ENCODE measurements around the gene ZNF726.
"Not testable (repeated sequence)": the region's sequence is repeated elsewhere in the genome, so short reads cannot be mapped to it uniquely, and the experiment has no call there.

ZNF726 gene

DNA sequence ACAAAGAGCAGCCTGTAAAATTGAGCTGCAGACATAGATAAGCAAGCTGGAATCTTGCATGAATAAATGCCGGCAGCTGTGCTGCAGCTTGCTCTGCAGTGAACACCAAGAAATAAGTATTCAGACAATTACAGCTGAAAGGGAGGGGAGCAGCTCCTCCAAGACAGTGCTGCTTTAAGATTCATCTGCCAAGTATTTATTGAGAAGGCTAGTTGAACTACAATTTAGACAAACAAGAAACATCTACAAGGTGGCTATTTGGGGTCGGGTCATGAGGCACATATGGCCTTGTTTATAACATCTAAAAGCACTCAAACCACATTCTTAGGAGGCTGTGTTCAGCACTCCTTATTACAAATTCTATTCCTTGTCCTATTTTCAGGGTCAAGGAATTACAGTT lies 34.9 kb downstream of the ZNF726 start:
- DNase-seq, result no peak

DNA sequence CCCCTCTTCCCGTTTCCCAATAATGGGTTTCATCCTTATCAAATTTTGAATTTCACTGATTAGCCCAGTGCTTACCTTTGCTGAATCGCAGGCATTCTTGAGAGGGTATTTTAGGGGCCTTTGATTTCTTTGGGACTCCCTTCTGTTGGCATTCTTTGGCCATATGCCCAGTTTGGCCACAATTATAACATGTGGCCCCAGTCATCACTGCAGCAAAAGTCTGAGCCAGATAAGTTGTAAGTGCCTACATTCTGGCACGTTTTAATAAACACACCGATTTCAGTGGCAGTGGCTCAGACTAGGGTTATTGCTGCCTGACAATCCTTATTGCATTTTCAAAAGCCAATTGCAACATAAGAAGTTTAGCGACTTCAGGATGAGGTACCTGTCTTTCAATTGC lies 41.4 kb downstream of the ZNF726 start:
- no peak for DNase-seq

DNA sequence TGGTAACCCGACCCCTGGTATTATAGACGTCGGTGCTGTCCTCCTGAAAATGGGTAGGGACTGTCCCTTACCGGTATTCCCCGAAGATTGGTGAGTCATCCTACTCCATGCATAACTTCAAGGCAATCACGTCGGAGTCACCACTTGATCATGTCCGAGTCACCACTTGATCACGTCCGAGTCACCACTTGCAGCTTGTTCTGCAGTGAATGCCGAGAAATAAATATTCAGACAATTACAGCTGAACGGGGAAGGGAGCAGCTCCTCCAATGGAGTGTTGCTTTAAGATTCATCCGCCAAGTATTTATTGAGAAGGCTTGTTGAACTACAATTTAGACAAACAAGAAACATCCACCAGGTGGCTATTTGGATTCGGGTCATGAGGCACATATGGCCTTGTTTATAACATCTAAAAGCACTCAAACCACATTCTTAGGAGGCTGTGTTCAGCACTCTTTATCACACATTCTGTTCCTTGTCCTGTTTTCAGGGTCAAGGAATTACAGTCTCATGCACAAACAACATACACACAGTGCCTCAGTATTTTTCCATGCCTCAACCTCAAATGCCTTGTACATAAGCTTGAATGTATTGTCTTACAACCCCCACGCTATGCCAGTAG lies 43.1 kb downstream of the ZNF726 start:
- DNase-seq, result peak; percentile 6

DNA sequence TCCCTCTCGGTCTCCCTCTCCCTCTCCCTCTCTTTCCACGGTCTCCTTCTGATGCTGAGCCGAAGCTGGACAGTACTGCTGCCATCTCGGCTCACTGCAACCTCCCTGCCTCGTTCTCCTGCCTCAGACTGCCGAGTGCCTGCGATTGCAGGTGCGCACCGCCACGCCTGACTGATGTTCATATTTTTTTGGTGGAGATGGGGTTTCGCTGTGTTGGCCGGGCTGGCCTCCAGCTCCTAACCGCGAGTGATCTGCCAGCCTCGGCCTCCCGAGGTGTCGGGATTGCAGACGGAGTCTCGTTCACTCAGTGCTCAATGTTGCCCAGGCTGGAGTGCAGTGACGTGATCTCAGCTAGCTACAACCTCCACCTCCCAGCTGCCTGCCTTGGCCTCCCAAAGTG lies 48.7 kb downstream of the ZNF726 start:
- not testable (repeated sequence) for DNase-seq

DNA sequence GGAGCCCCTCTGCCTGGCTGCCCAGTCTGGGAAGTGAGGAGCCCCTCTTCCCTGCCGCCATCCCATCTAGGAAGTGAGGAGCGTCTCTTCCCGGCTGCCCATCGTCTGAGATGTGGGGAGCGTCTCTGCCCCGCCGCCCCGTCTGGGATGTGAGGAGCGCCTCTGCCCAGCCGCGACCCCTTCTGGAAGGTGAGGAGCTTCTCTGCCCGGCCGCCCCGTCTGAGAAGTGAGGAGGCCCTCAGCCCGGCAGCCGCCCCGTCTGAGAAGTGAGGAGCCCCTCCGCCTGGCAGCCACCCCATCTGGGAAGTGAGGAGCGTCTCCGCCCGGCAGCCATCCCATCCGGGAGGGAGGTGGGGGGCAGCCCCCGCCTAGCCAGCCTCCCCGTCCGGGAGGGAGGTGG lies 49.2 kb downstream of the ZNF726 start:
- not testable (repeated sequence) for DNase-seq

DNA sequence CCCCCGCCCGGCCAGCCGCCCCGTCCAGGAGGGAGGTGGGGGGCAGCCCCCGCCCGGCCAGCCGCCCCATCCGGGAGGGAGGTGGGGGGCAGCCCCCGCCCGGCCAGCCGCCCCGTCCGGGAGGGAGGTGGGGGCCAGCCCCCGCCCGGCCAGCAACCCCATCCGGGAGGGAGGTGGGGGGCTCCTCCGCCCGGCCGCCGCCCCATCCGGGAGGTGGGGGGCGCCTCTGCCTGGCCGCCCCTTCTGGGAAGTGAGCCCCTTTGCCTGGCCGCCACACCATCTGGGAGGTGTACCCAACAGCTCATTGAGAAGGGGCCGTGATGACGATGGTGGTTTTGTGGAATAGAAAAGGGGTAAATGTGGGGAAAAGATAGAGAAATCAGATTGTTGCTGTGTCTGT lies 49.6 kb downstream of the ZNF726 start:
- DNase-seq, result not testable (repeated sequence)

DNA sequence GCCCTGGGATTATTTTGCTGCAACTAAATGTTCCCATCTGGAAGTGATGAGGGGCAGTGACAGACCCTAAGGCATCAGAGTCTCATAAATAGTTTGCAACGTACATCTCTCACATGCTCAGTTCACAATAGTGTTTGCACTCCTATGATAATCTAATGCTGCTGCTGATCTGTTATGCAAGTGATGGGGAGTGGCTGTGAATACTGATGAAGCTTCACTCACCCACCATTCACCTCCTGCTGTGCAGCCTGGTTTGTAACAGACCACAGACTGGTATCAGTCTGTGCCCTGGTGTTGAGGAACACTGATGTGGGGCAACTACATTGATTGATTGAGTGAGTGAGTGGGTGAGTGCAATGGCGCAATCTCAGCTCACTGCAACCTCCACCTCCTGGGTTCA lies 54.9 kb downstream of the ZNF726 start:
- no peak for DNase-seq

DNA sequence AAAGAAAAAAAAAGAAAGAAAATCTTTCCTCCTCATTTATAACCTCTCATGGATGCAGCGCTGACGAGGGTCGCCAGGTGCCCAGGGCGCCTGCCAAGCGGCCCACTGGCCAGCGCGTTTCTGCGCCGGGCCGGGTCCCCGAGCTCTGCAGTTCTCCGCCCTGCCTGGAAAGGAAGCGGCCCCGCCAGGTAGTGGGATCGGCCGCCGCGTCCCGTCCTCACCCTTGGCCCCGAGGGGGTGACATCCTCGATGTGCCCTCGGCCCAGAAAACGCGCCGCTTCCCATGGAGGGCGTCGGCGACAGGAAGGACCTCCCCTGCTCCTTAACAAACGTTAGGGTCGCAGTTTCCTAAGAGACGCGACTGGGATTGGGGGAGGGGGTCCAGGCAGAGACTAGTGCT lies 56.9 kb downstream of the ZNF726 start:
- DNase-seq, result no peak

DNA sequence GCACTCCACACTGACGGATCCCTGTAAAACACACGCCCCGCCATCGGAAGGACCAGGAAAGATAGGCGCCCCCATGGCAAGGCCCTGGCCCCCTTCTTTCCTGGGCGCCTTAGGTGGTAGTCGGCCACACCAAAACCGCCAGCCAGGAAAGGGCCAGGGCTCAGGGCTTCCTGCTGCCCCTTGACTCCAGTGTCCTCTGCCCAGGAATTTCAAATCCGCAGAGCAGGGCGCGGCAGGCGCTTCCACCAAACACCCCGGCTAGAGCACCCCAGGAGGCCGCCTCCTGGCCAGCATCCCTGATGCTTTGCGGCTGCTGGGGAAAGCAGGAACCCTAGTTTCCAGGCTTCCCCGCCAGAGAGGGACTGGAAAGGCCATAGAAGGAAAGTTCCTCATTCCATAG lies 57.5 kb downstream of the ZNF726 start:
- no peak for DNase-seq

DNA sequence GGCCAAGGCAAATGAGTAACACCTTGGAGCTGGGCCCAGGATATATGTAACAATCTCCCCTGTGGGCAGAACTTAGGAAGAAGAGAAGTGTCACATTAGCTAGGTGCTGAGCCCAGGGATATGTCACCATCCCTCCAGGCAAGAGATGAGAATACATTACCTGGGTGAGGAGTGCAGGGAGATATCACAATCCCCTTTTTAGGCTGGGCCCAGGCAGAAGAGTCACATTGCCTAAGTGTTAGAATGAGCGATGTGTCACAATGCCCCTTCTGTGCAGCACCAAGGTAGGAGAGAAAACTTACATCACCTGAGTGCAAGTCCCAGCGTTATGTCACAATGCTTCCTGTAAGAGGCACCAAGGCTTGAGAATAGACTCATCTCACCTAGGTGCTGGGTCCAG lies 60.3 kb downstream of the ZNF726 start:
- DNase-seq, result no peak

DNA sequence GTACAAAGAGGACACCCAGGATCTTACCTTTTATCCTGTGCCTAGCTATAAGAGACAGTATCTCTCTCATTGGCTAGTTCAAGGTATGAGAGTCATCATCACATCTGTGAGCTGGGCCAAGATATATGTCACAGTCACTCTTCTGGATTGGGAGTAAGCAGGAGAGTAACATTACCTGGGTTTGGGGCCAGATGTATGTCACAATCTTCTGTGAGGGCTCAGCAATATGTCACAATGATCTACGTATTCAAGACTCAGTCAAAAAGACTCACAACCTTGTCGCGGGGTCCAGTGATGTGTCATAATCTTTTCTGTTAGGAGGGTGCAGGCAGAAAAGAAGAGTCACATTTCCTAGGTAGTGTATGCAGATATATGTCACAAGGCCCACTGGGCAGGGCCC lies 61.9 kb downstream of the ZNF726 start:
- not testable (repeated sequence) for DNase-seq

DNA sequence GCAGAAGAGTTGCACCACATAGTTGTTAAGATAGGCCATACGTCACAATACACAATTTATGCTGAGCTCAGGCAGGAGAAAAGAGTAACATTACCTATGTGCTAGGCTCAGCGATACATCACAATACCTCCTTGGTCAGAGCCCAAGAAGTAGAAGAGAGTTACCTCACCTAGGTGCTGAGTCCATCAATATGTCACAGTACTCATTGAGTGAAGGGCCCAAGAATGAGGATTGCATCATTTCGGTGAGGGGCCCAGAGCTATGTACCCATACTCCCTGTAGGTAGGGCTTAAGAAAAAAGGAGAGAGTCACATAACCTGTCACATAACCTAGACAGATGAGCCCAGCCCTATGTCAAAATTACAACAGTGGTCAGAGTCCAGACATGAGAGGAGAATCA lies 62.6 kb downstream of the ZNF726 start:
- not testable (repeated sequence) for DNase-seq

DNA sequence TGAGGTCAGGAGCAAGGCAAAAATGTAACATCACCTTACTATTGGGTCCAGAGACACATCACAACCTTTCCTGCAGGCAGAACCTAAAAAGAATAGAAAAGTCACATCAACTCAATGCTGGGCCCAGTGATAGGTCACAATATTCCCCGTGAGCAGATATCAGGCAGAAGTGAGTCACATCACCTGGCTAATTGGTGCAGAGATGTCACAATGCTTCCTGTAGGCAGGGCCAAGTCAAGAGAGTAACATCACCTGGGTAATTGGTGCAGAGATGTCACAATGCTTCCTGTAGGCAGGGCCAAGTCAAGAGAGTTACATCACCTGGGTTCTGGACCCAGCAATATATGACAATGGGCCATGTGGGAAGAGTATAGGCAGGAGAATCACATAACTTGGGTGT lies 63.4 kb downstream of the ZNF726 start:
- DNase-seq, result no peak

DNA sequence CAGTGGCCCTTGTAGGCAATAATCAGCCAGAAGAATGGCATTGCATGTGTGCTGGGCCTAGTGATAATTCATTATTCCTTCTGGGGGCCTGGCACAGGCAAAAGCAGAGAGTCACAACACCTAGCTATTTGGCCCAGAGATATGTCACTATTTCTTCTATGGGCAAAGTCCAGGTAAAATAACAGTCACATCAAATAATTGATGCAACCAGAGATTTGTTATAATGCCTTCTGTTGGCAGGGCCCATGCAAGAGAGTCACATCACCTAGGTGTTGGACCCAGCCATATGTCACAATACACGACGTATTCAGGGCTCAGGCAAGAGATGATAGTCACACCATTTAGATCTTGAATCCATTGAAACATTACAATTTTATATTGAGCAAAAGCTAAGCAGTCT lies 66.1 kb downstream of the ZNF726 start:
- DNase-seq, result no peak

DNA sequence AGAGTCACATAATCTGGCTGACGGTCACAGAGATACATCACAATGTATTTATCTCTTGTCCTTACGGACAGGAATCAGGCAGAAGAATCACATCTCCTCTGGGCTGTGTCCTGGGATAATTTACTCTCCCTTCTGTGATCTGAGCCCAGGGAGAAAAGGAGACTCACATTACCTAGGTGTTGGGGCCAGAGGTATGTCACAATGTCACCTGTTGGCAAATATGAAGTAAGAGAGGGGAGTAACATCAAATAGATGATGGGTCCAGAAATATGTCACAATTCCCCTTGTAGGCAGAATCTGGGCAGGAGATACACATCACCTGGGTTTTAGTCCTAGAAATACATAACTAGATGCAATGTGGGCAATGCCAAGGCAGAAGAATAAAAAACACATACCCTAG lies 67.2 kb downstream of the ZNF726 start:
- DNase-seq, result no peak

DNA sequence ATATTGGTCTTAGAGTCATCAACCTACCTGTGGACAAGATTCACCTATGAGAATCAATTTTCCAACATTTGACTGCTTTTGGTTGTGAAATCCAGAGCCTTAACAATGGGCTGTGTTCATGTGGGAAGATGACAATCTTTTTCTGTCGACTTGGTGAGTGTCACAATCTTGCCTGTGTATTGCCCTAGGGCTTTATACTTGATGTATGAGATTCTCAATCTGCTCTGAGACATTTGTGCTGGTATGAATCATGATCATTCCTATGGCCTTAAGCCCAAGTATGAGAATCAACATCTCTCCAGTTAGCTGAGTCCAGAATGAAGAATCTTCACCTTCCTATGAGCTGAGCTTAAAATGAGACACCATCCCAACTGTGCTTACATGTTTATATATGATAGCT lies 68.7 kb downstream of the ZNF726 start:
- DNase-seq, result no peak

Data from fibroblast of upper back skin (primary cell).